GM12878 (cell line): ENCODE data around the gene HIVEP3.

ENCODE experiments used
- CBFB ChIP-seq: IDR thresholded peaks from 2 replicates; pipeline ENCODE4 v1.6.1; 2016; ENCODE audit warnings: antibody characterized with exemption, low read depth
- CTCF ChIP-seq, 3 experiments: IDR thresholded peaks in 2 of 3; conservative IDR thresholded peaks in 1 of 3; 2 replicates each; pipeline ENCODE4 v1.5.1; 2011; ENCODE audit warnings: low read depth in 3 of 3, low read length in 3 of 3, mild to moderate bottlenecking in 3 of 3, control low read depth in 2 of 3, moderate library complexity in 2 of 3, inconsistent platforms in 1 of 3, mixed read lengths in 1 of 3; ENCODE audit not compliant: control insufficient read depth in 2 of 3, insufficient read depth in 1 of 3; ENCODE audit errors: extremely low read depth in 1 of 3
- DPF2 ChIP-seq: fragments of 450-650 bp; IDR thresholded peaks from 2 replicates; pipeline ENCODE4 v1.6.1; 2017; ENCODE audit warnings: mild to moderate bottlenecking
- FOXK2 ChIP-seq: fragments of 450-650 bp; IDR thresholded peaks from 2 replicates; pipeline ENCODE4 v1.6.1; 2017; ENCODE audit warnings: mild to moderate bottlenecking, moderate library complexity
- NFIC ChIP-seq: IDR thresholded peaks from 2 replicates; pipeline ENCODE4 v1.6.1; 2012; ENCODE audit warnings: low read depth, mild to moderate bottlenecking, inconsistent platforms, low read length, moderate library complexity
- POLR2AphosphoS5 ChIP-seq: IDR thresholded peaks from 2 replicates; pipeline ENCODE4 v1.6.1; 2011; ENCODE audit warnings: mild to moderate bottlenecking, low read length, inconsistent platforms
- RBBP5 ChIP-seq: fragments of 200-600 bp; sonication (generic); conservative IDR thresholded peaks from 2 replicates; pipeline ENCODE4 v1.6.1; 2016
- SMC3 ChIP-seq: IDR thresholded peaks from 2 replicates; pipeline ENCODE4 v1.6.1; 2011; ENCODE audit warnings: low read length, improper control_type of control experiment, borderline replicate concordance
- SRF ChIP-seq, 2 experiments: IDR thresholded peaks; 2 replicates each; pipeline ENCODE4 v1.6.1; 2011; ENCODE audit warnings: low read depth in 2 of 2, low read length in 2 of 2, mild to moderate bottlenecking in 1 of 2, moderate library complexity in 1 of 2
- TCF7 ChIP-seq: IDR thresholded peaks from 2 replicates; pipeline ENCODE4 v1.6.1; 2014; ENCODE audit warnings: antibody characterized with exemption, borderline replicate concordance
- YBX1 ChIP-seq: fragments of 450-650 bp; IDR thresholded peaks from 2 replicates; pipeline ENCODE4 v1.6.1; 2016; ENCODE audit warnings: antibody characterized with exemption
- ZNF274 ChIP-seq: IDR thresholded peaks from one replicate; pipeline ENCODE4 v1.8.0; 2011; ENCODE audit not compliant: insufficient read length, insufficient read depth
- ZSCAN29 ChIP-seq: fragments of 450-650 bp; IDR thresholded peaks from 2 replicates; pipeline ENCODE4 v1.6.1; 2017; ENCODE audit warnings: mild to moderate bottlenecking, moderate library complexity
- TF ChIP-seq, protein P1 (sequence below): fragments of 450-650 bp; IDR thresholded peaks from 2 replicates; pipeline ENCODE4 v1.6.1; 2017; ENCODE audit warnings: antibody characterized with exemption, mild to moderate bottlenecking, moderate library complexity

DNA sequence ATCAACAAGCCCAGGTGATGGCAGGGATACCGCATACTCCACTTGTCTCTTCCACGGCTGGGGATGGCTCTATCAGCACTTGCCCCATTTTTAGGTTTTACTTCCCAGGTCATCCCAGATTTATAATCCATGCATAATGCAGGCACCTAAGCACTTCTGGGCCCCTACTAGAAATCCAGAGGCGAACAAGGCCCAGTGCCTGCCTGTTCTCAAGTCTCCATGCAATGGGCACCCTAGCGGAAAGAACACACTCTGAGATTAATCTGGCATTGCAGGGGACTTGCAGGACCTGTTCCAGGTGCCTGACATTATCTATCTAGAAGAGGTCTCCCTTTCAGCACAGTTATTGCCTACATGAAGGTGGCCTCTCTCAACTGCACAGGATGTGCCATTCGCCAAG is 39.8 kb downstream of the HIVEP3 start:
- TF ChIP-seq CTCF (IDR thresholded peaks at IDR 0.05 in 2 of 3, conservative IDR thresholded peaks at IDR 0.05 in 1 of 3; ENCODE audit: control insufficient read depth in 2 of 3, extremely low read depth in 1 of 3, insufficient read depth in 1 of 3, low read depth in 3 of 3, low read length in 3 of 3) (no peak), ZSCAN29 (no peak), POLR2AphosphoS5 (no peak), NFIC (no peak), SMC3 (no peak), DPF2 (no peak), CBFB (no peak), FOXK2 (no peak), RBBP5 (no peak), YBX1 (no peak), ZNF274 (no peak), TCF7 (no peak), SRF (IDR thresholded peaks at IDR 0.05; ENCODE audit: low read depth in 2 of 2, low read length in 2 of 2) (no peak)
- TF ChIP-seq, protein P1, sequence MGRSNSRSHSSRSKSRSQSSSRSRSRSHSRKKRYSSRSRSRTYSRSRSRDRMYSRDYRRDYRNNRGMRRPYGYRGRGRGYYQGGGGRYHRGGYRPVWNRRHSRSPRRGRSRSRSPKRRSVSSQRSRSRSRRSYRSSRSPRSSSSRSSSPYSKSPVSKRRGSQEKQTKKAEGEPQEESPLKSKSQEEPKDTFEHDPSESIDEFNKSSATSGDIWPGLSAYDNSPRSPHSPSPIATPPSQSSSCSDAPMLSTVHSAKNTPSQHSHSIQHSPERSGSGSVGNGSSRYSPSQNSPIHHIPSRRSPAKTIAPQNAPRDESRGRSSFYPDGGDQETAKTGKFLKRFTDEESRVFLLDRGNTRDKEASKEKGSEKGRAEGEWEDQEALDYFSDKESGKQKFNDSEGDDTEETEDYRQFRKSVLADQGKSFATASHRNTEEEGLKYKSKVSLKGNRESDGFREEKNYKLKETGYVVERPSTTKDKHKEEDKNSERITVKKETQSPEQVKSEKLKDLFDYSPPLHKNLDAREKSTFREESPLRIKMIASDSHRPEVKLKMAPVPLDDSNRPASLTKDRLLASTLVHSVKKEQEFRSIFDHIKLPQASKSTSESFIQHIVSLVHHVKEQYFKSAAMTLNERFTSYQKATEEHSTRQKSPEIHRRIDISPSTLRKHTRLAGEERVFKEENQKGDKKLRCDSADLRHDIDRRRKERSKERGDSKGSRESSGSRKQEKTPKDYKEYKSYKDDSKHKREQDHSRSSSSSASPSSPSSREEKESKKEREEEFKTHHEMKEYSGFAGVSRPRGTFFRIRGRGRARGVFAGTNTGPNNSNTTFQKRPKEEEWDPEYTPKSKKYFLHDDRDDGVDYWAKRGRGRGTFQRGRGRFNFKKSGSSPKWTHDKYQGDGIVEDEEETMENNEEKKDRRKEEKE = no peak
